ENCODE measurements around the gene POLD4. TPM values are rescaled to one million over a fixed set of nuclear protein-coding genes. Genes with fewer than 3 reads are reported as not detected.

Gene POLD4
- total RNA-seq, 4 donors from 2014 or later: 57.4 to 115 (median 87.9) TPM

- intact Hi-C loops (cut with DNase I; ENCODE audit: low total_unique reads) (no loop called here), in situ Hi-C loops (cut with MboI; ENCODE audit: low sequenced_read_pairs in 4 of 4) (loop anchor here (10.0 kb wide), 2 partner anchors 78 to 108 kb away; partner anchors contain the start of genes CDK2AP2 (in 3 of the 4) and PITPNM1 (in 3 of the 4))
- no peak for TF ChIP-seq POLR2A (IDR thresholded peaks at IDR 0.05)
- TF ChIP-seq, protein P1, sequence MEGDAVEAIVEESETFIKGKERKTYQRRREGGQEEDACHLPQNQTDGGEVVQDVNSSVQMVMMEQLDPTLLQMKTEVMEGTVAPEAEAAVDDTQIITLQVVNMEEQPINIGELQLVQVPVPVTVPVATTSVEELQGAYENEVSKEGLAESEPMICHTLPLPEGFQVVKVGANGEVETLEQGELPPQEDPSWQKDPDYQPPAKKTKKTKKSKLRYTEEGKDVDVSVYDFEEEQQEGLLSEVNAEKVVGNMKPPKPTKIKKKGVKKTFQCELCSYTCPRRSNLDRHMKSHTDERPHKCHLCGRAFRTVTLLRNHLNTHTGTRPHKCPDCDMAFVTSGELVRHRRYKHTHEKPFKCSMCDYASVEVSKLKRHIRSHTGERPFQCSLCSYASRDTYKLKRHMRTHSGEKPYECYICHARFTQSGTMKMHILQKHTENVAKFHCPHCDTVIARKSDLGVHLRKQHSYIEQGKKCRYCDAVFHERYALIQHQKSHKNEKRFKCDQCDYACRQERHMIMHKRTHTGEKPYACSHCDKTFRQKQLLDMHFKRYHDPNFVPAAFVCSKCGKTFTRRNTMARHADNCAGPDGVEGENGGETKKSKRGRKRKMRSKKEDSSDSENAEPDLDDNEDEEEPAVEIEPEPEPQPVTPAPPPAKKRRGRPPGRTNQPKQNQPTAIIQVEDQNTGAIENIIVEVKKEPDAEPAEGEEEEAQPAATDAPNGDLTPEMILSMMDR (IDR thresholded peaks at IDR 0.05 in 4 of 5, conservative IDR thresholded peaks at IDR 0.05 in 1 of 5): no peak
- ATAC-seq (no peak), DNase-seq (no peak)
- H3K9me3 ChIP-seq: no peaks in the 10 kb centered on the region
- H3K4me1 ChIP-seq: peaks cover 19 to 23% of the 10 kb centered on the region in 2 donors
- H3K27me3 ChIP-seq: no peaks in the 10 kb centered on the region
- no peak overlapping the region for H3K27ac ChIP-seq
- H3K36me3 ChIP-seq: peaks cover 0 to 43% of the 10 kb centered on the region in 2 donors
- no peak overlapping the region for H3K4me3 ChIP-seq
Measured at GRCh38 chr11:67396587-67397389, 43.4 kb upstream of the POLD4 start.

DNA sequence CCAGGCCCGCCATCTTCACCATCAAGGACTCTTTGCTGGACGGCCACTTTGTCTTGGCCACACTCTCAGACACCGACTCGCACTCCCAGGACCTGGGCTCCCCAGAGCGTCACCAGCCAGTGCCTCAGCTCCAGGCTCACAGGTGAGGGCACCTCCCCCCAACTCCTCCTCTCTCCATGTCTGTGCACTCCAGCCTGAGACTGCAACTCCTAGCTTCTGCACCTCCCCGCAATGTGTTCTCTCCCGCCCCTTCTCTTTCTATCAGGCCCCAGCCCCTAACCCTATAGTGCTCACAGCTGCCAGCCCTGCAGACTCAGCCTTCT, 42.9 kb upstream of the POLD4 start:
- TF ChIP-seq, protein P1 (IDR thresholded peaks at IDR 0.05 in 4 of 5, conservative IDR thresholded peaks at IDR 0.05 in 1 of 5): no peak
- TF ChIP-seq POLR2A (IDR thresholded peaks at IDR 0.05): no peak
- in situ Hi-C loops (cut with MboI; ENCODE audit: low sequenced_read_pairs in 4 of 4) (loop anchor here (10.0 kb wide), 2 partner anchors 79 to 109 kb away; partner anchors contain the start of genes CDK2AP2 (in 3 of the 4) and PITPNM1 (in 3 of the 4)), intact Hi-C loops (cut with DNase I; ENCODE audit: low total_unique reads) (no loop called here)
- no peak overlapping the region for H3K4me3 ChIP-seq
- H3K36me3 ChIP-seq: peaks cover 0 to 43% of the 10 kb centered on the region in 2 donors
- H3K27ac ChIP-seq: no peak overlapping the region
- H3K9me3 ChIP-seq: no peaks in the 10 kb centered on the region
- DNase-seq (no peak), ATAC-seq (no peak)
- H3K4me1 ChIP-seq: peaks cover 19 to 26% of the 10 kb centered on the region in 2 donors
- H3K27me3 ChIP-seq: no peaks in the 10 kb centered on the region

GRCh38 chr11:67395555-67396258, 42.4 kb upstream of the POLD4 start:
- DNase-seq: no peak
- Histone ChIP-seq H3K9me3 (no peaks in the 10 kb centered on the region), H3K27ac (no peak overlapping the region), H3K27me3 (no peaks in the 10 kb centered on the region), H3K36me3 (peaks cover 0 to 43% of the 10 kb centered on the region in 2 donors), H3K4me1 (peaks cover 16 to 26% of the 10 kb centered on the region in 2 donors), H3K4me3 (no peak overlapping the region)
- ATAC-seq: no peak
- in situ Hi-C loops (cut with MboI; ENCODE audit: low sequenced_read_pairs in 4 of 4): loop anchor here (10.0 kb wide), 2 partner anchors 79 to 109 kb away; partner anchors contain the start of genes CDK2AP2 (in 3 of the 4) and PITPNM1 (in 3 of the 4)
- intact Hi-C loops (cut with DNase I; ENCODE audit: low total_unique reads): no loop called here
- TF ChIP-seq, protein P1 (IDR thresholded peaks at IDR 0.05 in 4 of 5, conservative IDR thresholded peaks at IDR 0.05 in 1 of 5): no peak
- TF ChIP-seq POLR2A (IDR thresholded peaks at IDR 0.05): no peak

DNA sequence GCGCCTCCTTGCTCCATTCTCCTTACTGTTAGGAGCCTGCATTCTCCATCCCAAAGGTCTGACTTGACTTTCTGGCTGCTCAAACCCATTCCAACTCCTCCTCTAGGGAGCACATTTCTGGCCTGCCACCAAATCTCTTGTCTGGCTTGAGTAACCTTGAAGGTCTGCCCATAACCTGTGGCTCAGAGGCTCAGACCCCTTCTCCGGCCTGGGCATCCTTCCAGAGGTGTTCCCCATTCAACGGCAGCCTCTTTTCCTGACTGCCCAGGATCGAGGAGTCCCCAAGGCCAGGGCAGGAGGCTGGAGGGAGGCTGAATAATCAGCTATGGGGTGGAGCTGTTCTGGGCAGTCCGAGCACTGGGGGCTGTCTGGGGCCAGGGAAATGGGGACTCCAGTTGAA, 40.6 kb upstream of the POLD4 start:
- Histone ChIP-seq H3K4me3 (no peak overlapping the region), H3K27ac (no peak overlapping the region), H3K27me3 (no peaks in the 10 kb centered on the region), H3K9me3 (no peaks in the 10 kb centered on the region), H3K36me3 (peaks cover 0 to 31% of the 10 kb centered on the region in 2 donors), H3K4me1 (peaks cover 5 to 18% of the 10 kb centered on the region in 2 donors)
- intact Hi-C loops (cut with DNase I; ENCODE audit: low total_unique reads): no loop called here
- TF ChIP-seq POLR2A (IDR thresholded peaks at IDR 0.05): no peak
- TF ChIP-seq, protein P1 (IDR thresholded peaks at IDR 0.05 in 4 of 5, conservative IDR thresholded peaks at IDR 0.05 in 1 of 5): no peak
- in situ Hi-C loops (cut with MboI; ENCODE audit: low sequenced_read_pairs in 4 of 4): loop anchor here (10.0 kb wide), 2 partner anchors 81 to 111 kb away; partner anchors contain the start of genes CDK2AP2 (in 3 of the 4) and PITPNM1 (in 3 of the 4)
- no peak for ATAC-seq
- DNase-seq: no peak
